ENCODE results near the gene SLC25A25.

Gene SLC25A25

DNA sequence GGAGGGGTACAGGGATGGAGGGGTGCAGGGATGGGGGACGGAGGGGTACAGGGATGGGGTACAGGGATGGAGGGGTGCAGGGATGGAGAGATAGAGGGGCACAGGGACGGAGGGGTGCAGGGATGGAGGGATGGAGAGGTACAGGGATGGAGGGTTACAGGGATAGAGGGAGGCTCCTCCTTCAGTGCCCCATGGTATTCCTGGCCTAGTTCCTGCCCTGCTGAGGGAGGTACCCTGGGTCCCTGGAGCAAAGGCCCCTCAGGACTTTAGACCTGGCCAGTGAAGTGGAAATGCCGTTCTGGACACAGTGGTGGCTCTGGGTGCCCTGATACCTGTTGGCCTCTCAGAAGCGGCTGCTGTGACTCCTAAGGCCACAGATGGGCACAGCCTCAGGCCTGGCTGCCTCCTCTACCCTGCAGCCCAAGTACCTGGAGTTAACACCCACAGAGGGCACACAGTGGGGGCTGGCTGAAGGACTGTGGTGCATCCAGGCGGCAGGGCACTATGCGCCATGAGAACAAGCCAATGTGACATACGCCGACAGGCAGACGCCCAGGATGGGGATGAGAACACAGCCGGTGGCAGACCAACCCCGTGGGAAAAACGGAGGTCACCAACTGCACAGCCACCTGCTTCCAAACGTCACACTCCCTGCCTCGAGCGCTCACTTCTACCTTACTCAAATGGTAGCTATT is 51.1 kb downstream of the SLC25A25 start:
- TF ChIP-seq, protein P1, sequence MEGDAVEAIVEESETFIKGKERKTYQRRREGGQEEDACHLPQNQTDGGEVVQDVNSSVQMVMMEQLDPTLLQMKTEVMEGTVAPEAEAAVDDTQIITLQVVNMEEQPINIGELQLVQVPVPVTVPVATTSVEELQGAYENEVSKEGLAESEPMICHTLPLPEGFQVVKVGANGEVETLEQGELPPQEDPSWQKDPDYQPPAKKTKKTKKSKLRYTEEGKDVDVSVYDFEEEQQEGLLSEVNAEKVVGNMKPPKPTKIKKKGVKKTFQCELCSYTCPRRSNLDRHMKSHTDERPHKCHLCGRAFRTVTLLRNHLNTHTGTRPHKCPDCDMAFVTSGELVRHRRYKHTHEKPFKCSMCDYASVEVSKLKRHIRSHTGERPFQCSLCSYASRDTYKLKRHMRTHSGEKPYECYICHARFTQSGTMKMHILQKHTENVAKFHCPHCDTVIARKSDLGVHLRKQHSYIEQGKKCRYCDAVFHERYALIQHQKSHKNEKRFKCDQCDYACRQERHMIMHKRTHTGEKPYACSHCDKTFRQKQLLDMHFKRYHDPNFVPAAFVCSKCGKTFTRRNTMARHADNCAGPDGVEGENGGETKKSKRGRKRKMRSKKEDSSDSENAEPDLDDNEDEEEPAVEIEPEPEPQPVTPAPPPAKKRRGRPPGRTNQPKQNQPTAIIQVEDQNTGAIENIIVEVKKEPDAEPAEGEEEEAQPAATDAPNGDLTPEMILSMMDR (conservative IDR thresholded peaks at IDR 0.05; ENCODE audit: low read length) = no peak
- H3K4me3 ChIP-seq (ENCODE audit: low read length) = no peak overlapping the region
- no peak for DNase-seq (ENCODE audit: low read depth)

DNA sequence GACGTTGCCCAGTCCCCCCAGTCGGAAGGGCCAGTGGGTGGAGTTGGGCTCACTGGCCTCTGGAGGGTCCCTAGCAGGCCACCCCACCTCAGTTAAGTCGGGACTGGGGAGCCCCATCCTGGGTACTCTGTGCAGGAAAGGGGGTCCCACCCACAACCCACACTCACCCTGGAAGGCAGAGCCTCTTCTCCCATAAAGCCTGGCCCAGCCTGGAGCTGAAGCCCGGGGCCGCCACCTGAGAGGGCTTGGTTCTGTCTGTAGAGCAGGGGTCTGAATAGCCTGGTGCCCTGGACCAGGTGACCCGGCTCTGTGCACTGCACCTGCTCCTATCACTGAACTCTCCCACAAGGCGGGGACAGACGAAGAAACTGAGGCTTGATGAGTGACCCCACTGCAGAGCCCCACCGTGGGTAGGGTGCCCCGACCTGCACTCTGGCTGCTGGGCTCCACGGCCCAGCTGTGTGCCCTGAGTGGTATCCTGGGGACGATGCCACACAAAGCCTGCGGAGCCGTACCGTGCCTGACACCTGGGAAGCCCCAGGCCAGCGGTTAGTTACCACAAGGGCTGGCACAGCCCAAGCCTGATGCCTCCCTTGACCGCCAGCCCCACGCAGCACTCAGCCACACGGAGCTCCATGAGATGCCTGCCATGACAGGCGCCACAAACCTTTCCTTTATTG is 52.2 kb downstream of the SLC25A25 start:
- no peak for DNase-seq (ENCODE audit: low read depth)
- TF ChIP-seq, protein P1 (conservative IDR thresholded peaks at IDR 0.05; ENCODE audit: low read length) = no peak
- no peak overlapping the region for H3K4me3 ChIP-seq (ENCODE audit: low read length)

DNA sequence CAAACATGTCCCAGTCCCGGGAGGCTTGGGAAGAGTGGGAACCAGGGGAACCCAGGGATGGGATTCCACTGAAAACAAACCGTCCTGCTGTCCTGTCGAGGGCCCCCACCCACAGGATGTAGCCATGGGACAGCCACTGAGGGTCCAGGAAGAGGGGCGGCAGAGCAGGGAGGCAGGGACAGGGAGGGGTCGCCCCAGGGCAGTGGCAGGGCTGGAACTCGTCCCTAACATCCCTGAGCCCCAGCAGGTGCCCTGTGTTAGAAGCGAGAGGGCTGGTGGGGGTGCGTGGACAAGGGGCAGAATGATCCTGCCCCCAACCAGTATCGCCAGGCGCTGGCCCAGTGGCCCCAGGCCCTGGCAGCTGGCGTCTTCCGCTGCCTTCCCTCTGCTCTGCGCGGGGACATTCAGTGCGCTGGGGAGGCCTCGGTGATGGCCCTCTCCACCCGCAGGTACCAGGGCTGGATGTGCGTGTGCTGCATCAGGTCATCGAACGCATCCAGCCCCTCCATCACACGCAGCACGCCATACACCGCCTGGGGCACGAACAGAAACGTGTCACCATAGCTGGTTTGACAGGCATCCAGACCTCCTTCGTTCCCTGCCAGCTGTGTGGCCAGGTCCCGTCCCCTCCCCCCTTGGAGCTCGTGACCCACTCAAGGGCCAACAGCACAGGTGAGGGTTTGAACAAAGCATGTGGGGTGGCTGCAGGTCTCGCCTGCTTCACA is 52.9 kb downstream of the SLC25A25 start:
- TF ChIP-seq, protein P1 (conservative IDR thresholded peaks at IDR 0.05; ENCODE audit: low read length) = no peak
- no peak for DNase-seq (ENCODE audit: low read depth)
- H3K4me3 ChIP-seq (ENCODE audit: low read length) = no peak overlapping the region

DNA sequence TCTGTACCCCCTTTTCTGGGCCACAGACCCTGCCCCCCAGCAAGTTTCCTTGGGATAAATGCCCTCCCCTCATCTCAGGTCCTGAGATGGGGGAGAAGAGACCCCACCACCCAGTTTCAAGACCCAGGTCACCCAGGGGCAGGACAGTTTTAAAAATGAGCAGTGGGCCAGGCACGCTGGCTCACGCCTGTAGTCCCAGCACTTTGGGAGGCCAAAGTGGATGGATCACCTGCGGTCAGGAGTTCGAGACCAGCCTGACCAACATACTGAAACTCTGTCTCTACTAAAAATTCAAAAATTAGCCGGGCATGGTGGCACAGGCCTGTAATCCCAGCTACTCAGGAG is 53.4 kb downstream of the SLC25A25 start:
- DNase-seq (ENCODE audit: low read depth) = no peak
- TF ChIP-seq, protein P1 (conservative IDR thresholded peaks at IDR 0.05; ENCODE audit: low read length) = no peak
- H3K4me3 ChIP-seq (ENCODE audit: low read length) = no peak overlapping the region

DNA sequence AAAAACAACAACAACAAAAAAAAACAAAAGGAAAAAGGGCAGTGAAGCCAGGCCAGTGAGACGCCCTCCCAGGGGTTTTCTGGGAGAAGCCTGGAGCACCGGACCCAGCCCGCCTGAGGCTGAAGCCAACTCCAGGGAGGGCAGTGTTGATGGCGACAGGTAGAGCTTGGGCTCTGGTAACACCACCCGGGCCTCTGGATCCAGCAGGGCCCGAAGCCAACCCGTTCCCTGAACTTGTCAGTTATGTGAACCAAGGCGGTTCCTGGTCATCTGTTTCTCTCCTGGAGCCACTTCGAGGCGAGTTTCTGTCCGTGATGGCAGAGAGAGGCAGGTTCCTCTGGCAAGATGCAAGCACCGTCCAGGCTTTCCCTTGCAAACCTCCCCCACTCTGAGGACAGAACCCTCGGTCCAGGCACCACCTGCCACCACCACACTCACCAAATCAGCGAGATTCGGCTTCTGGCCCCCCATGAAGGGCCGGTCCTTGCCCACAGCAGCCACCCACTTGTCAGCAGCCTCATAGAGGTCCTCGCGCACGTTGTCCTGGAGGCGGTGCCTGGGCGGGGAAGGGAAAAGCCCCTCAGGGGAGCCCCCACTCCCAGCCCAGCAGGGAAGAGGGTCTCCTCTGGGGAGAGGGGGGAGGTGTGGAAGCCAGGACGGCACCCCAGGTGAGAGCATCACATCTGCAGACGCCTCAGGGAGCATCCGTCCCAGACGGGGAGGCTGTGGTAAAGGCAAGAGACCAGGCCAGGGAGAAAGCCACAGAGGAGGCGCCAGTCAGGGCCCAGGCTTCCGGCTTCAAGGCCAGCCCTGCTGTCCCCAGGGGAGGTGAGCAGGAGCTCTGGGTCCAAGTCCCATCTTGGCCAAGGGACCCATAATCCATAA is 54.1 kb downstream of the SLC25A25 start:
- TF ChIP-seq, protein P1 (conservative IDR thresholded peaks at IDR 0.05; ENCODE audit: low read length) = no peak
- no peak for DNase-seq (ENCODE audit: low read depth)
- no peak overlapping the region for H3K4me3 ChIP-seq (ENCODE audit: low read length)

DNA sequence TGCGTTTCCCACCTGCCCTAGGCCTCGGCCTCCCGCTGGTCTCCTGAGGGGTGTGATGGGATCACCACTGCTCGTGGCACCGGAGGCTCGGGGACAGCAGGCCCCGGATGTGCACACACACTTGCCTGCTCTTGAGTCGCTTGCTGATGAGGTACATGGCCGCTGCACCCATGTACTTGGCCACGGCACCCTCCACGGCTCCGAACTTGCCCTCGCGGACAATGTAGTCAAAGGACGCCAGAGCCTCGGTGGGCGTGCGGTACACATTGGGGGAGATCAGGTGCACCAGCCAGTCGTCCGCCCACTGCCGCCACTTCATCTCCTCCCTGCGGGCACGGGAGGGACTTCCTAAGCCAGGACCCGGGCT is 54.8 kb downstream of the SLC25A25 start:
- no peak overlapping the region for H3K4me3 ChIP-seq (ENCODE audit: low read length)
- DNase-seq (ENCODE audit: low read depth) = no peak
- TF ChIP-seq, protein P1 (conservative IDR thresholded peaks at IDR 0.05; ENCODE audit: low read length) = no peak
